ENCODE data around the gene ZNF724. TPM values are rescaled to one million over a fixed set of nuclear protein-coding genes. Genes with fewer than 3 reads are reported as not detected.
A peak's percentile ranks its signal among the peaks of the same experiment; 100 is the strongest.

Gene ZNF724
- total and polyA plus RNA-seq, 10 of the 15 experiments (the other 5 are each of a cell fraction or from before 2014, with no cell fraction given) = 0.71 to 14.7 (median 4.2) TPM

- TF ChIP-seq MYC (IDR thresholded peaks at IDR 0.05; ENCODE audit: insufficient read depth, insufficient read length, insufficient replicate concordance, low read length, severe bottlenecking) (no peak), CTCF (IDR thresholded peaks at IDR 0.05 in 2 of 3, conservative IDR thresholded peaks at IDR 0.05 in 1 of 3; ENCODE audit: control insufficient read depth in 2 of 3, extremely low read depth in 1 of 3, insufficient read depth in 1 of 3, low read depth in 3 of 3, low read length in 3 of 3) (no peak), SKIL (IDR thresholded peaks at IDR 0.05; ENCODE audit: low read depth, poor library complexity, severe bottlenecking) (peak; percentile 90), BCL3 (IDR thresholded peaks at IDR 0.05; ENCODE audit: borderline replicate concordance, insufficient read depth, low read depth, low read length, poor library complexity, severe bottlenecking) (no peak), GATAD2B (conservative IDR thresholded peaks at IDR 0.05; ENCODE audit: low read depth) (0 out of 2 replicates have a peak, but pooled peaks have one; percentile 48), NFYB (IDR thresholded peaks at IDR 0.05; ENCODE audit: insufficient read depth, low read depth, low read length) (peak; percentile 91), PBX3 (IDR thresholded peaks at IDR 0.05; ENCODE audit: insufficient replicate concordance, low read depth, low read length) (peak; percentile 99), E2F4 (IDR thresholded peaks at IDR 0.05; ENCODE audit: low read depth, low read length) (peak; percentile 93), PML (IDR thresholded peaks at IDR 0.05; ENCODE audit: low read length) (0 out of 2 replicates have a peak, but pooled peaks have one; percentile 26), MXI1 (IDR thresholded peaks at IDR 0.05; ENCODE audit: low read depth, low read length) (peak; percentile 53), SPI1 (IDR thresholded peaks at IDR 0.05; ENCODE audit: borderline replicate concordance, insufficient read depth, low read depth, low read length) (peak; percentile 30; the same call in 1 of the 2 replicates), CREM (IDR thresholded peaks at IDR 0.05; ENCODE audit: low read depth) (0 out of 2 replicates have a peak, but pooled peaks have one; percentile 33), NRF1 (conservative IDR thresholded peaks at IDR 0.05; ENCODE audit: low read depth, low read length) (no peak), CHD1 (IDR thresholded peaks at IDR 0.05; ENCODE audit: low read depth, low read length) (no peak), SMAD5 (IDR thresholded peaks at IDR 0.05; ENCODE audit: low read depth) (peak; percentile 41; the same call in 1 of the 2 replicates), YY1 (IDR thresholded peaks at IDR 0.05; ENCODE audit: low read depth, low read length) (peak; percentile 89), TBL1XR1 (IDR thresholded peaks at IDR 0.05; ENCODE audit: low read depth, low read length) (no peak), HCFC1 (IDR thresholded peaks at IDR 0.05; ENCODE audit: low read length) (peak; percentile 45), NFYA (IDR thresholded peaks at IDR 0.05; ENCODE audit: borderline replicate concordance, low read depth, low read length) (peak; percentile 44; the same call in 1 of the 2 replicates)
Observed at GRCh38 chr19:23249911-23250649, at the start of gene ZNF724 (continued).
